Keratinocyte (primary cell): ENCODE data around the gene CYP11A1. TPM values are rescaled to one million over a fixed set of nuclear protein-coding genes. Genes with fewer than 3 reads are reported as not detected.

Experiments
- DNase-seq: peaks from one replicate; pipeline ENCODE4 v3.0.0-alpha.2; 2011; ENCODE audit warnings: low read depth, missing footprints, low spot score
- FAIRE-seq: peaks from 2 replicates; lab custom pipeline; 2011; peaks lifted over from hg19 to GRCh38; lab: Jason Lieb, UNC
- H2AFZ ChIP-seq: 2 replicates; pipeline ENCODE4 v1.6.0; 2012; ENCODE audit warnings: low read length, control low read depth, inconsistent platforms; ENCODE audit not compliant: control insufficient read depth
- H3K27ac ChIP-seq: 2 replicates; pipeline ENCODE4 v1.5.1; 2011; ENCODE audit warnings: low read length; ENCODE audit not compliant: control insufficient read depth, insufficient read depth
- H3K27me3 ChIP-seq: 3 replicates; pipeline ENCODE4 v1.6.0; 2011; ENCODE audit warnings: low read length; ENCODE audit not compliant: control insufficient read depth, insufficient read depth; ENCODE audit errors: extremely low read depth
- H3K36me3 ChIP-seq, 2 experiments: 2 replicates in 1 of 2; 3 replicates in 1 of 2; pipeline ENCODE4 v1.5.1; 2011; ENCODE audit warnings: low read length in 2 of 2, mild to moderate bottlenecking in 1 of 2; ENCODE audit not compliant: control insufficient read depth in 2 of 2, insufficient read depth in 2 of 2; ENCODE audit errors: extremely low read depth in 1 of 2
- H3K4me1 ChIP-seq: 3 replicates; pipeline ENCODE4 v1.5.1; 2011; ENCODE audit warnings: low read length; ENCODE audit not compliant: control insufficient read depth, insufficient read depth; ENCODE audit errors: extremely low read depth
- H3K4me2 ChIP-seq: 3 replicates; pipeline ENCODE4 v1.6.0; 2011; ENCODE audit warnings: low read depth, low read length; ENCODE audit not compliant: control insufficient read depth, insufficient read depth; ENCODE audit errors: extremely low read depth
- H3K4me3 ChIP-seq, 3 experiments: fragments of 200-600 bp in 1 of 3; sonication (generic) in 1 of 3; 2 replicates in 2 of 3; 3 replicates in 1 of 3; pipeline ENCODE4 v1.5.1; 2011 to 2016; ENCODE audit warnings: low read length in 3 of 3, mild to moderate bottlenecking in 3 of 3, control low read depth in 2 of 3, inconsistent platforms in 1 of 3, low read depth in 1 of 3, mixed read lengths in 1 of 3, mixed run types in 1 of 3, moderate library complexity in 1 of 3; ENCODE audit not compliant: control insufficient read depth in 2 of 3, insufficient read depth in 2 of 3; ENCODE audit errors: extremely low read depth in 1 of 3
- H3K79me2 ChIP-seq: 2 replicates; pipeline ENCODE4 v1.6.0; 2012; ENCODE audit warnings: low read length; ENCODE audit not compliant: control insufficient read depth, insufficient read depth
- H3K9ac ChIP-seq: 3 replicates; pipeline ENCODE4 v1.6.0; 2011; ENCODE audit warnings: low read length; ENCODE audit not compliant: control insufficient read depth, insufficient read depth; ENCODE audit errors: extremely low read depth
- H3K9me1 ChIP-seq: 3 replicates; pipeline ENCODE4 v1.6.0; 2011; ENCODE audit warnings: low read length; ENCODE audit not compliant: control insufficient read depth, insufficient read depth; ENCODE audit errors: extremely low read depth
- H3K9me3 ChIP-seq: 2 replicates; pipeline ENCODE4 v1.5.1; 2012; ENCODE audit warnings: low read depth, low read length; ENCODE audit not compliant: control insufficient read depth
- H4K20me1 ChIP-seq: 3 replicates; pipeline ENCODE4 v1.6.0; 2011; ENCODE audit warnings: low read length; ENCODE audit not compliant: control insufficient read depth, insufficient read depth; ENCODE audit errors: extremely low read depth
- EZH2 ChIP-seq: IDR thresholded peaks from one replicate; pipeline ENCODE4 v1.6.1; 2012; ENCODE audit warnings: inconsistent platforms, mild to moderate bottlenecking, low read length, moderate library complexity
- dilution Hi-C: fragments of 300-500 bp; cut with MboI; formaldehyde crosslinking; loops from one replicate; pipeline ENCODE4 v1.7.0; 2020; ENCODE audit warnings: low sequenced_read_pairs; ENCODE audit not compliant: extremely low pct_ligation_motif_present
- polyA plus RNA-seq, 5 experiments: library from polyadenylated mRNA; depleted of rRNA in 3 of 5; stranded (reverse) in 3 of 5; stranded (forward) in 1 of 5; unstranded in 1 of 5; fragments of >200 nt; gene quantifications; 1 replicate in 1 of 5; 2 replicates in 3 of 5; 3 replicates in 1 of 5; pipeline versions ENCODE4 v1.2.1 to v1.2.3, GENCODE V29; 2011 to 2012; ENCODE audit warnings: missing spikeins in 2 of 5, low read depth in 1 of 5, low replicate concordance in 1 of 5
- TF ChIP-seq, protein P1 (sequence below), 3 experiments: IDR thresholded peaks in 1 of 3; conservative IDR thresholded peaks in 1 of 3; optimal IDR thresholded peaks in 1 of 3; 2 replicates in 2 of 3; 3 replicates in 1 of 3; pipeline versions ENCODE3 to v1.5.1; 2011; ENCODE audit warnings: low read length in 3 of 3, mild to moderate bottlenecking in 3 of 3, moderate library complexity in 2 of 3, control low read depth in 1 of 3, inconsistent platforms in 1 of 3; ENCODE audit not compliant: insufficient read depth in 2 of 3; ENCODE audit errors: extremely low read depth in 1 of 3

CYP11A1 gene
- polyA plus RNA-seq, 1 donor (not counting 4 experiments of a cell fraction or from before 2014, with no cell fraction given) = not detected

DNA sequence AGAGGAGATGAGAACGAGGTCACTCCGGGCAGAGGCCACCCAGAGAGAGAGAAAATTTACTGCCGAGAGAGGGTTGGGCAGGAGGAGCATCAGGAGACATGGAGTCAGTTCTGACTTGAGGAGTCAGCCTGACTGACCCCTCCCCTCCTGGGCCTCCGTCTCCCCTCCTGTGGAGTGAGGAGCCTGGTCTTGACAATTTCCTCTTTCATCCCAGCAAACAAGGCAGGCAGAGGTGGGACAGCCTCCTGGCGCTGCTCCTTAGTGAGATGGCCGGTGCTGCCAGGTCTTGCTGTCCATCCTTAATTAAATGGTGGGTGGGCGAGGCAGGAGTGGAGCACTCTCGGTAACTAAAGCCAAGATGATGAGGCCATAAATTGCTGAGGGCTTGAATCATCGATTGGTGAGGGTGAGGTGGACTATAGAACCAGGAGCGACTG is 60.6 kb downstream of the CYP11A1 start:
- DNase-seq = no peak
- Histone ChIP-seq H2AFZ (no peak overlapping the region), H3K4me1 (no peaks in the 10 kb centered on the region)

GRCh38 chr15:74305687-74306086 is 61.8 kb downstream of the CYP11A1 start:
- no peak overlapping the region for H3K9ac ChIP-seq
- no peaks in the 10 kb centered on the region for H3K36me3 ChIP-seq
- no peaks in the 10 kb centered on the region for H3K79me2 ChIP-seq
- no peak overlapping the region for H2AFZ ChIP-seq
- H4K20me1 ChIP-seq = peaks cover 6% of the 10 kb centered on the region
- no peaks in the 10 kb centered on the region for H3K9me1 ChIP-seq
- H3K27me3 ChIP-seq = peaks cover 76% of the 10 kb centered on the region
- H3K4me1 ChIP-seq = no peaks in the 10 kb centered on the region
- H3K27ac ChIP-seq = no peak overlapping the region
- H3K4me3 ChIP-seq = no peak overlapping the region
- no peak overlapping the region for H3K4me2 ChIP-seq
- dilution Hi-C loops = no loop called here
- H3K9me3 ChIP-seq = no peaks in the 10 kb centered on the region
- DNase-seq = no peak
- no peak for FAIRE-seq
- TF ChIP-seq, protein P1, sequence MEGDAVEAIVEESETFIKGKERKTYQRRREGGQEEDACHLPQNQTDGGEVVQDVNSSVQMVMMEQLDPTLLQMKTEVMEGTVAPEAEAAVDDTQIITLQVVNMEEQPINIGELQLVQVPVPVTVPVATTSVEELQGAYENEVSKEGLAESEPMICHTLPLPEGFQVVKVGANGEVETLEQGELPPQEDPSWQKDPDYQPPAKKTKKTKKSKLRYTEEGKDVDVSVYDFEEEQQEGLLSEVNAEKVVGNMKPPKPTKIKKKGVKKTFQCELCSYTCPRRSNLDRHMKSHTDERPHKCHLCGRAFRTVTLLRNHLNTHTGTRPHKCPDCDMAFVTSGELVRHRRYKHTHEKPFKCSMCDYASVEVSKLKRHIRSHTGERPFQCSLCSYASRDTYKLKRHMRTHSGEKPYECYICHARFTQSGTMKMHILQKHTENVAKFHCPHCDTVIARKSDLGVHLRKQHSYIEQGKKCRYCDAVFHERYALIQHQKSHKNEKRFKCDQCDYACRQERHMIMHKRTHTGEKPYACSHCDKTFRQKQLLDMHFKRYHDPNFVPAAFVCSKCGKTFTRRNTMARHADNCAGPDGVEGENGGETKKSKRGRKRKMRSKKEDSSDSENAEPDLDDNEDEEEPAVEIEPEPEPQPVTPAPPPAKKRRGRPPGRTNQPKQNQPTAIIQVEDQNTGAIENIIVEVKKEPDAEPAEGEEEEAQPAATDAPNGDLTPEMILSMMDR (optimal IDR thresholded peaks at IDR 0.05 in 1 of 3, IDR thresholded peaks at IDR 0.05 in 1 of 3, conservative IDR thresholded peaks at IDR 0.05 in 1 of 3; ENCODE audit: extremely low read depth in 1 of 3, insufficient read depth in 2 of 3, low read length in 3 of 3) = no peak
- no peak for TF ChIP-seq EZH2

More for the DNA sequence above, 60.6 kb downstream of the CYP11A1 start:
- Histone ChIP-seq H3K9me1 (no peaks in the 10 kb centered on the region), H3K27ac (no peak overlapping the region), H3K79me2 (no peaks in the 10 kb centered on the region), H3K9me3 (no peaks in the 10 kb centered on the region), H3K9ac (no peak overlapping the region), H3K27me3 (peaks cover 65% of the 10 kb centered on the region), H3K36me3 (no peaks in the 10 kb centered on the region), H3K4me2 (no peak overlapping the region), H4K20me1 (peaks cover 6% of the 10 kb centered on the region), H3K4me3 (no peak overlapping the region)
- FAIRE-seq = no peak
- dilution Hi-C loops = no loop called here
- TF ChIP-seq, protein P1 (optimal IDR thresholded peaks at IDR 0.05 in 1 of 3, IDR thresholded peaks at IDR 0.05 in 1 of 3, conservative IDR thresholded peaks at IDR 0.05 in 1 of 3; ENCODE audit: extremely low read depth in 1 of 3, insufficient read depth in 2 of 3, low read length in 3 of 3) = no peak
- TF ChIP-seq EZH2 = no peak
